H1 (cell line): ENCODE measurements around the gene EYA2. TPM values are rescaled to one million over a fixed set of nuclear protein-coding genes. Genes with fewer than 3 reads are reported as not detected.

Source experiments
- CTCF ChIA-PET: fragments of 300-600 bp; sonication (Branson Sonifier 250); formaldehyde crosslinking; loops from one replicate; lab custom pipeline; 2021; ENCODE audit not compliant: partially characterized antibody; lab: Charles Lee
- POLR2A ChIA-PET: fragments of 300-600 bp; sonication (Branson Sonifier 250); formaldehyde crosslinking; loops from one replicate; lab custom pipeline; 2021; ENCODE audit warnings: inconsistent platforms; ENCODE audit not compliant: partially characterized antibody; lab: Charles Lee
- DNase-seq, 2 experiments: peaks; one replicate each; pipeline versions ENCODE4 v3.0.0 to v3.0.0-alpha.2; 2010 to 2022; ENCODE audit warnings: low spot score in 2 of 2, low read depth in 1 of 2, mixed read lengths in 1 of 2
- FAIRE-seq: peaks from 2 replicates; lab custom pipeline; 2011; peaks lifted over from hg19 to GRCh38; lab: Jason Lieb, UNC
- H2AFZ ChIP-seq: 2 replicates; pipeline ENCODE4 v1.8.1; 2012; ENCODE audit warnings: low read length, inconsistent platforms
- H2AK5ac ChIP-seq: 2 replicates; pipeline ENCODE4 v1.6.1; 2013; ENCODE audit warnings: low read depth, low read length
- H2BK120ac ChIP-seq: replicated peaks from 2 replicates; pipeline ENCODE3; 2013; ENCODE audit warnings: low read depth, low read length, inconsistent platforms
- H2BK12ac ChIP-seq: 2 replicates; pipeline ENCODE4 v1.6.1; 2013; ENCODE audit warnings: low read depth, low read length
- H2BK15ac ChIP-seq: 2 replicates; pipeline ENCODE4 v1.6.1; 2013; ENCODE audit warnings: low read length
- H2BK20ac ChIP-seq: 2 replicates; pipeline ENCODE4 v1.6.1; 2013; ENCODE audit warnings: low read length
- H2BK5ac ChIP-seq: 2 replicates; pipeline ENCODE4 v1.6.1; 2013; ENCODE audit warnings: low read depth, low read length
- H3K14ac ChIP-seq: 2 replicates; pipeline ENCODE4 v1.6.1; 2013; ENCODE audit warnings: inconsistent platforms; ENCODE audit not compliant: insufficient read length
- H3K18ac ChIP-seq: 2 replicates; pipeline ENCODE4 v1.6.1; 2013; ENCODE audit warnings: low read length; ENCODE audit errors: extremely low read depth
- H3K23ac ChIP-seq: 2 replicates; pipeline ENCODE4 v1.6.1; 2013; ENCODE audit warnings: inconsistent platforms; ENCODE audit not compliant: insufficient read length
- H3K23me2 ChIP-seq: 2 replicates; pipeline ENCODE4 v1.6.1; 2013; ENCODE audit warnings: low read depth, low read length
- H3K27ac ChIP-seq: 2 replicates; pipeline ENCODE4 v1.6.1; 2011; ENCODE audit warnings: low read depth, low read length, inconsistent platforms
- H3K27me3 ChIP-seq, 4 experiments: replicated peaks in 1 of 4; 1 replicate in 1 of 4; 2 replicates in 3 of 4; pipeline versions ENCODE4 v1.6.1 to v1.8.1; 2011 to 2013; ENCODE audit warnings: low read length in 3 of 4, mild to moderate bottlenecking in 3 of 4, inconsistent platforms in 2 of 4, mixed read lengths in 2 of 4, moderate library complexity in 1 of 4; ENCODE audit not compliant: control insufficient read depth in 3 of 4, insufficient read depth in 3 of 4; ENCODE audit errors: extremely low read depth in 1 of 4
- H3K36me3 ChIP-seq, 4 experiments: 2 replicates each; pipeline versions ENCODE4 v1.6.1 to v1.8.1; 2011 to 2013; ENCODE audit warnings: mild to moderate bottlenecking in 4 of 4, low read length in 3 of 4, moderate library complexity in 2 of 4, control low read depth in 1 of 4, inconsistent platforms in 1 of 4; ENCODE audit not compliant: insufficient read depth in 4 of 4, control insufficient read depth in 2 of 4
- H3K4ac ChIP-seq: replicated peaks from 2 replicates; pipeline ENCODE3; 2013; ENCODE audit warnings: low read length, low read depth, mixed read lengths, inconsistent platforms; ENCODE audit not compliant: insufficient read length
- H3K4me1 ChIP-seq, 4 experiments: replicated peaks in 1 of 4; 1 replicate in 1 of 4; 2 replicates in 3 of 4; pipeline versions ENCODE4 v1.6.1 to v1.8.1; 2011 to 2013; ENCODE audit warnings: low read length in 3 of 4, inconsistent platforms in 2 of 4, mixed read lengths in 1 of 4; ENCODE audit not compliant: insufficient read depth in 4 of 4, control insufficient read depth in 3 of 4
- H3K4me2 ChIP-seq, 2 experiments: 2 replicates each; pipeline versions ENCODE4 v1.6.1 to v1.8.1; 2011 to 2013; ENCODE audit warnings: low read depth in 2 of 2, low read length in 2 of 2, control low read depth in 1 of 2, inconsistent platforms in 1 of 2, mild to moderate bottlenecking in 1 of 2; ENCODE audit not compliant: insufficient read depth in 1 of 2
- H3K4me3 ChIP-seq, 4 experiments: fragments of 200-600, 300-600 bp in 1 of 4; sonication (generic), shearing (Covaris generic), sonication (Bioruptor Twin) in 1 of 4; 2 replicates each; pipeline versions ENCODE4 v1.5.1 to v1.8.1; 2011 to 2016; ENCODE audit warnings: low read length in 4 of 4, low read depth in 3 of 4, control low read depth in 2 of 4, inconsistent platforms in 2 of 4, mild to moderate bottlenecking in 2 of 4, mixed read lengths in 1 of 4, moderate library complexity in 1 of 4; ENCODE audit not compliant: insufficient read depth in 2 of 4; ENCODE audit errors: extremely low read depth in 1 of 4
- H3K56ac ChIP-seq: replicated peaks from 2 replicates; pipeline ENCODE3; 2013; ENCODE audit warnings: low read depth, mild to moderate bottlenecking, mixed read lengths, low read length, inconsistent platforms; ENCODE audit not compliant: insufficient read length
- H3K79me1 ChIP-seq: 2 replicates; pipeline ENCODE4 v1.6.1; 2013; ENCODE audit warnings: low read depth, low read length, control low read depth
- H3K79me2 ChIP-seq, 2 experiments: 2 replicates each; pipeline versions ENCODE4 v1.6.1 to v1.8.1; 2012 to 2013; ENCODE audit warnings: low read length in 2 of 2, mild to moderate bottlenecking in 2 of 2, inconsistent platforms in 1 of 2; ENCODE audit not compliant: insufficient read depth in 2 of 2, control insufficient read depth in 1 of 2
- H3K9ac ChIP-seq, 4 experiments: replicated peaks in 1 of 4; 1 replicate in 1 of 4; 2 replicates in 3 of 4; pipeline versions ENCODE4 v1.6.1 to v1.8.1; 2011 to 2013; ENCODE audit warnings: low read depth in 3 of 4, low read length in 3 of 4, control low read depth in 2 of 4, mild to moderate bottlenecking in 2 of 4, moderate library complexity in 2 of 4, inconsistent platforms in 1 of 4; ENCODE audit errors: extremely low read depth in 1 of 4
- H3K9me3 ChIP-seq, 2 experiments: 2 replicates each; pipeline versions ENCODE4 v1.6.1 to v1.8.1; 2012 to 2013; ENCODE audit warnings: mild to moderate bottlenecking in 2 of 2, moderate library complexity in 2 of 2, control low read depth in 1 of 2, inconsistent platforms in 1 of 2, low read depth in 1 of 2, low read length in 1 of 2, mixed read lengths in 1 of 2; ENCODE audit not compliant: insufficient read depth in 2 of 2
- H4K20me1 ChIP-seq, 2 experiments: replicated peaks in 1 of 2; 2 replicates each; pipeline versions ENCODE3 to v1.8.1; 2011 to 2013; ENCODE audit warnings: inconsistent platforms in 2 of 2, low read length in 2 of 2, mild to moderate bottlenecking in 1 of 2; ENCODE audit not compliant: insufficient read depth in 2 of 2, control insufficient read depth in 1 of 2
- H4K5ac ChIP-seq: 2 replicates; pipeline ENCODE4 v1.6.1; 2013; ENCODE audit warnings: low read length, low read depth, mixed read lengths, inconsistent platforms; ENCODE audit not compliant: insufficient read length
- H4K8ac ChIP-seq: 2 replicates; pipeline ENCODE4 v1.8.0; 2013; ENCODE audit warnings: mild to moderate bottlenecking, moderate library complexity, low read length, inconsistent platforms; ENCODE audit not compliant: insufficient read depth; ENCODE audit errors: extremely low read depth
- H4K91ac ChIP-seq: replicated peaks from 2 replicates; pipeline ENCODE3; 2013; ENCODE audit warnings: low read length, mixed read lengths, inconsistent platforms; ENCODE audit not compliant: insufficient read length
- ASH2L ChIP-seq: fragments of 200-600, 300-600 bp; sonication (generic); IDR thresholded peaks from one replicate; pipeline ENCODE4 v1.7.1; 2017; ENCODE audit warnings: low read length
- EP300 ChIP-seq, 2 experiments: IDR thresholded peaks; 1 replicate in 1 of 2; 2 replicates in 1 of 2; pipeline ENCODE4 v1.6.1; 2011 to 2012; ENCODE audit warnings: low read depth in 2 of 2, low read length in 2 of 2, mild to moderate bottlenecking in 2 of 2, borderline replicate concordance in 1 of 2, inconsistent platforms in 1 of 2, moderate library complexity in 1 of 2
- POLR2AphosphoS5 ChIP-seq: IDR thresholded peaks from 2 replicates; pipeline ENCODE4 v1.6.1; 2011; ENCODE audit warnings: low read depth, low read length
- WGBS, 2 experiments: shearing (Covaris generic) in 1 of 2; methylation state at CpG; one replicate each; pipeline versions ENCODE4 v1.1.6 to v1.1.7; 2013 to 2015; ENCODE audit warnings: low lambda C conversion rate in 2 of 2, mixed read lengths in 2 of 2, inconsistent platforms in 1 of 2, low coverage in 1 of 2, missing lambda C conversion rate in 1 of 2; ENCODE audit not compliant: insufficient replicate concordance in 2 of 2, insufficient coverage in 1 of 2, insufficient read length in 1 of 2; ENCODE audit errors: extremely low coverage in 1 of 2, missing lambda C conversion rate in 1 of 2; 5-methylcytosine and 5-hydroxymethylcytosine counted together
- polyA plus RNA-seq, 7 experiments: library from polyadenylated mRNA; depleted of rRNA in 3 of 7; stranded (reverse) in 5 of 7; unstranded in 2 of 7; fragments of >200 nt in 5 of 7; fragments of 200-250 nt in 2 of 7; gene quantifications; 1 replicate in 5 of 7; 2 replicates in 1 of 7; 4 replicates in 1 of 7; pipeline versions ENCODE4 v1.2.1 to v1.2.3, GENCODE V29; 2011 to 2013; ENCODE audit warnings: missing spikeins in 2 of 7, mixed read lengths in 2 of 7
- total RNA-seq: library from RNA; stranded (reverse); fragmentation: NEBNext Ultra II Directional; extraction: Animal tissue kit (Norgen Biotek cat#: 25700); gene quantifications from 2 replicates; pipeline ENCODE4 v1.2.1, GENCODE V29; 2021
- TF ChIP-seq, protein P1 (sequence below): IDR thresholded peaks from 2 replicates; pipeline ENCODE4 v1.6.1; 2012; ENCODE audit warnings: low read length, inconsistent platforms

Gene EYA2
- total and polyA plus RNA-seq, 2 of the 8 experiments (the other 6 are each of a cell fraction or from before 2014, with no cell fraction given): 1.6 to 1.7 TPM

DNA sequence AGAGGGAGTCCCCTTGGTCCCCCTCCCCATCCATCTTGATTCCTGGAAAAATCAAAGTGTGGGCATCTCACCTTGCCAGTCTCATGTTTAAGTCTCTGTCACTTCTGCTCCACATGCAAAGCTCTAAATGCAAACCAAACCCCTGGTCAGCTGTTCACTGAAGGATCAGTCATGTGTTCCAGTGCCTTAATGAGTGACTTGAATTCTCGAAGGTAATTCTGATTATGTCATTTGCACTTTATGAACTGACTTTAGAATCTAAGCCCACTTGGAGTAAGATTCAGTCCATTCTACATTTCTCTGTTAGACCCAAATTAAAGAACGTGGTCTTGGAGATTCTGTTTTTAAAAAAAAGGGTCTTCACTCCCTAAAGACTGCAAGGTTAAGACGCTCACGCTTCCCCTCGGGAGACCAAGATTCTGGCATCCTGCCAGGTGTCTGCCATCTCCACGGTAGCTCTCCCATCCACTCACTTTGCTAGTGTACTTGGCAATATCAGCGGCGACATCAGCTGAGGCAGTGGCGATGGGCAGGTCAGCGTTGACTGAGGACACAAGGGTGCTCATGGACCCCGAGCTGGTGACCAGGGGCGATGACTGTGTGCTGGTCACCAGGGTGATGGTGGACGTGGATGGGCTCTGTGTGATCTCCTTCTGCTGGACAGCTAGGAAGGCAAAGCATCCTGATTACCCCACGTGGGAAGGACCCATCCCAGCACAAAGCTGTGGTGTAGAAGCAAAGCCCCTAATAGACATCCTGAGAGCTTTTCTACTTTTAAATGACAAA lies 341.4 kb downstream of the EYA2 start:
- POLR2A ChIA-PET: interaction anchor here (1.2 to 2.3 kb wide), 2 partner anchors 9 to 12 kb away, joined by 3 to 4 read pairs; no protein-coding TSS in a partner anchor
- CTCF ChIA-PET: interaction anchor here (0.8 to 1.7 kb wide), 5 partner anchors 13 to 148 kb away, joined by 3 to 6 read pairs (median 3); no protein-coding TSS in a partner anchor
- peaks cover 38 to 76% (median 66%) of the 10 kb centered on the region in 4 experiments for H3K36me3 ChIP-seq
- no peak overlapping the region for H3K4me2 ChIP-seq
- H3K9me3 ChIP-seq: no peaks in the 10 kb centered on the region
- H3K79me2 ChIP-seq: peaks cover 0 to 14% of the 10 kb centered on the region in 2 experiments; a peak in 1 of 4 replicates
- no peak overlapping the region for H4K5ac ChIP-seq
- no peak overlapping the region for H2BK20ac ChIP-seq
- H4K91ac ChIP-seq: no peak overlapping the region
- no peak overlapping the region for H3K9ac ChIP-seq
- no peaks in the 10 kb centered on the region; the same call in 1 of the 2 replicates for H3K79me1 ChIP-seq
- no peaks in the 10 kb centered on the region for H3K27me3 ChIP-seq
- no peak overlapping the region for H3K14ac ChIP-seq
- no peak overlapping the region for H3K56ac ChIP-seq
- no peak overlapping the region for H2AFZ ChIP-seq
- H4K8ac ChIP-seq: no peak overlapping the region
- no peak overlapping the region for H2BK15ac ChIP-seq
- H2AK5ac ChIP-seq: no peak overlapping the region
- no peak overlapping the region for H2BK12ac ChIP-seq
- H3K27ac ChIP-seq: no peak overlapping the region
- H3K18ac ChIP-seq: no peak overlapping the region
- H3K23ac ChIP-seq: no peak overlapping the region
- no peak overlapping the region for H3K4me3 ChIP-seq
- no peak overlapping the region for H2BK5ac ChIP-seq
- no peak for DNase-seq
- no peak overlapping the region for H3K4ac ChIP-seq
- TF ChIP-seq, protein P1, sequence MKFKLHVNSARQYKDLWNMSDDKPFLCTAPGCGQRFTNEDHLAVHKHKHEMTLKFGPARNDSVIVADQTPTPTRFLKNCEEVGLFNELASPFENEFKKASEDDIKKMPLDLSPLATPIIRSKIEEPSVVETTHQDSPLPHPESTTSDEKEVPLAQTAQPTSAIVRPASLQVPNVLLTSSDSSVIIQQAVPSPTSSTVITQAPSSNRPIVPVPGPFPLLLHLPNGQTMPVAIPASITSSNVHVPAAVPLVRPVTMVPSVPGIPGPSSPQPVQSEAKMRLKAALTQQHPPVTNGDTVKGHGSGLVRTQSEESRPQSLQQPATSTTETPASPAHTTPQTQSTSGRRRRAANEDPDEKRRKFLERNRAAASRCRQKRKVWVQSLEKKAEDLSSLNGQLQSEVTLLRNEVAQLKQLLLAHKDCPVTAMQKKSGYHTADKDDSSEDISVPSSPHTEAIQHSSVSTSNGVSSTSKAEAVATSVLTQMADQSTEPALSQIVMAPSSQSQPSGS: no peak
- TF ChIP-seq EP300 (IDR thresholded peaks at IDR 0.05; ENCODE audit: borderline replicate concordance in 1 of 2, low read depth in 2 of 2, low read length in 2 of 2): no peak
- TF ChIP-seq POLR2AphosphoS5: peak; percentile 20; the same call in 1 of the 2 replicates
- no peak for TF ChIP-seq ASH2L
- TF ChIP-seq, all 59 proteins: peak for 1
- peaks cover 0 to 5% of the 10 kb centered on the region in 2 experiments for H4K20me1 ChIP-seq
- 95% methylated on average over 14 of the region's 14 CpGs; no CpG with 5 or more reads in 1 of the 2 experiments for WGBS, 2 experiments
- no peaks in the 10 kb centered on the region for H3K23me2 ChIP-seq
- no peak for FAIRE-seq
- H3K4me1 ChIP-seq: peaks cover 0 to 2% (median 0%) of the 10 kb centered on the region in 4 experiments; a peak in 2 of 7 replicates
- no peak overlapping the region for H2BK120ac ChIP-seq
